ENCODE measurements around the gene SRGAP2C. TPM values are rescaled to one million over a fixed set of nuclear protein-coding genes. Genes with fewer than 3 reads are reported as not detected.
"Not testable (repeated sequence)": the region's sequence is repeated elsewhere in the genome, so short reads cannot be mapped to it uniquely, and the experiment has no call there.

Gene SRGAP2C
- polyA plus RNA-seq, 1 donor (not counting 4 experiments of a cell fraction or from before 2014, with no cell fraction given): 4.5 TPM

- H2AFZ ChIP-seq (ENCODE audit: control insufficient read depth, low read length); H3K9me1 ChIP-seq (ENCODE audit: control insufficient read depth, extremely low read depth, insufficient read depth, low read length); H3K9me3 ChIP-seq (ENCODE audit: control insufficient read depth, low read depth, low read length); H3K36me3 ChIP-seq (ENCODE audit: control insufficient read depth in 2 of 2, extremely low read depth in 1 of 2, insufficient read depth in 2 of 2, low read length in 2 of 2); FAIRE-seq; H3K4me1 ChIP-seq (ENCODE audit: control insufficient read depth, extremely low read depth, insufficient read depth, low read length); H3K27ac ChIP-seq (ENCODE audit: control insufficient read depth, insufficient read depth, low read length); dilution Hi-C loops (cut with MboI; ENCODE audit: extremely low pct_ligation_motif_present, low sequenced_read_pairs); H3K27me3 ChIP-seq (ENCODE audit: control insufficient read depth, extremely low read depth, insufficient read depth, low read length); H3K79me2 ChIP-seq (ENCODE audit: control insufficient read depth, insufficient read depth, low read length); H4K20me1 ChIP-seq (ENCODE audit: control insufficient read depth, extremely low read depth, insufficient read depth, low read length); H3K9ac ChIP-seq (ENCODE audit: control insufficient read depth, extremely low read depth, insufficient read depth, low read length); DNase-seq (ENCODE audit: low read depth, low spot score); H3K4me2 ChIP-seq (ENCODE audit: control insufficient read depth, extremely low read depth, insufficient read depth, low read depth, low read length); H3K4me3 ChIP-seq (ENCODE audit: control insufficient read depth in 2 of 3, extremely low read depth in 1 of 3, insufficient read depth in 2 of 3, low read depth in 1 of 3, low read length in 3 of 3): not testable (repeated sequence)
Observed at GRCh38 chr1:121226295-121226904, 41.6 kb downstream of the SRGAP2C start.

GRCh38 chr1:121226925-121227324 is 42.1 kb downstream of the SRGAP2C start:
- H3K4me3 ChIP-seq (ENCODE audit: control insufficient read depth in 2 of 3, extremely low read depth in 1 of 3, insufficient read depth in 2 of 3, low read depth in 1 of 3, low read length in 3 of 3); H3K27ac ChIP-seq (ENCODE audit: control insufficient read depth, insufficient read depth, low read length); H3K9me3 ChIP-seq (ENCODE audit: control insufficient read depth, low read depth, low read length); H3K9me1 ChIP-seq (ENCODE audit: control insufficient read depth, extremely low read depth, insufficient read depth, low read length); H2AFZ ChIP-seq (ENCODE audit: control insufficient read depth, low read length); DNase-seq (ENCODE audit: low read depth, low spot score); H3K79me2 ChIP-seq (ENCODE audit: control insufficient read depth, insufficient read depth, low read length); H3K4me1 ChIP-seq (ENCODE audit: control insufficient read depth, extremely low read depth, insufficient read depth, low read length); H3K9ac ChIP-seq (ENCODE audit: control insufficient read depth, extremely low read depth, insufficient read depth, low read length); H3K4me2 ChIP-seq (ENCODE audit: control insufficient read depth, extremely low read depth, insufficient read depth, low read depth, low read length); H4K20me1 ChIP-seq (ENCODE audit: control insufficient read depth, extremely low read depth, insufficient read depth, low read length); dilution Hi-C loops (cut with MboI; ENCODE audit: extremely low pct_ligation_motif_present, low sequenced_read_pairs); H3K36me3 ChIP-seq (ENCODE audit: control insufficient read depth in 2 of 2, extremely low read depth in 1 of 2, insufficient read depth in 2 of 2, low read length in 2 of 2); H3K27me3 ChIP-seq (ENCODE audit: control insufficient read depth, extremely low read depth, insufficient read depth, low read length); FAIRE-seq: not testable (repeated sequence)

- dilution Hi-C loops (cut with MboI; ENCODE audit: extremely low pct_ligation_motif_present, low sequenced_read_pairs); H3K9me1 ChIP-seq (ENCODE audit: control insufficient read depth, extremely low read depth, insufficient read depth, low read length): not testable (repeated sequence)
Observed at GRCh38 chr1:121227544-121228330, 43.0 kb downstream of the SRGAP2C start.

DNA sequence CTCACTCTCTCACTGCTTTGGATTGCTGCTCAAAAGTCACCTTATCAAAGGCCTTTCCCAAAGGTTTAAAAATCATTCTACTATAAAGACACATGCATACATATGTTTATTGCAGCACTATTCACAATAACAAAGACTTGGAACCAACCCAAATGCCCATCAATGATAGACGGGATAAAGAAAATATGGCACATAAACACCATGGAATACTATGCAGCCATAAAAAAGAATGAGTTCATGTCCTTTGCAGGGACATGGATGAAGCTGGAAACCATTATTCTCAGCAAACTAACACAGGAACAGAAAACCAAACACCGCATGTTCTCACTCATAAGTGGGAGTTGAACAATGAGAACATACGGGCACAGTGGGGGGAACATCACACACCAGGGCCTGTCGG is 45.9 kb downstream of the SRGAP2C start:
- H3K9ac ChIP-seq (ENCODE audit: control insufficient read depth, extremely low read depth, insufficient read depth, low read length); H4K20me1 ChIP-seq (ENCODE audit: control insufficient read depth, extremely low read depth, insufficient read depth, low read length); DNase-seq (ENCODE audit: low read depth, low spot score); dilution Hi-C loops (cut with MboI; ENCODE audit: extremely low pct_ligation_motif_present, low sequenced_read_pairs); H3K27ac ChIP-seq (ENCODE audit: control insufficient read depth, insufficient read depth, low read length); H3K9me3 ChIP-seq (ENCODE audit: control insufficient read depth, low read depth, low read length); H2AFZ ChIP-seq (ENCODE audit: control insufficient read depth, low read length); H3K4me1 ChIP-seq (ENCODE audit: control insufficient read depth, extremely low read depth, insufficient read depth, low read length); H3K4me2 ChIP-seq (ENCODE audit: control insufficient read depth, extremely low read depth, insufficient read depth, low read depth, low read length); H3K4me3 ChIP-seq (ENCODE audit: control insufficient read depth in 2 of 3, extremely low read depth in 1 of 3, insufficient read depth in 2 of 3, low read depth in 1 of 3, low read length in 3 of 3); H3K79me2 ChIP-seq (ENCODE audit: control insufficient read depth, insufficient read depth, low read length); H3K9me1 ChIP-seq (ENCODE audit: control insufficient read depth, extremely low read depth, insufficient read depth, low read length); H3K27me3 ChIP-seq (ENCODE audit: control insufficient read depth, extremely low read depth, insufficient read depth, low read length); H3K36me3 ChIP-seq (ENCODE audit: control insufficient read depth in 2 of 2, extremely low read depth in 1 of 2, insufficient read depth in 2 of 2, low read length in 2 of 2); FAIRE-seq: not testable (repeated sequence)

More at GRCh38 chr1:121227544-121228330, 43.0 kb downstream of the SRGAP2C start:
- not testable (repeated sequence) for H3K36me3 ChIP-seq (ENCODE audit: control insufficient read depth in 2 of 2, extremely low read depth in 1 of 2, insufficient read depth in 2 of 2, low read length in 2 of 2); H3K4me2 ChIP-seq (ENCODE audit: control insufficient read depth, extremely low read depth, insufficient read depth, low read depth, low read length); H3K27me3 ChIP-seq (ENCODE audit: control insufficient read depth, extremely low read depth, insufficient read depth, low read length); H3K9me3 ChIP-seq (ENCODE audit: control insufficient read depth, low read depth, low read length); H3K4me3 ChIP-seq (ENCODE audit: control insufficient read depth in 2 of 3, extremely low read depth in 1 of 3, insufficient read depth in 2 of 3, low read depth in 1 of 3, low read length in 3 of 3); H2AFZ ChIP-seq (ENCODE audit: control insufficient read depth, low read length); H3K27ac ChIP-seq (ENCODE audit: control insufficient read depth, insufficient read depth, low read length); H3K79me2 ChIP-seq (ENCODE audit: control insufficient read depth, insufficient read depth, low read length); FAIRE-seq; H3K9ac ChIP-seq (ENCODE audit: control insufficient read depth, extremely low read depth, insufficient read depth, low read length); H4K20me1 ChIP-seq (ENCODE audit: control insufficient read depth, extremely low read depth, insufficient read depth, low read length); DNase-seq (ENCODE audit: low read depth, low spot score); H3K4me1 ChIP-seq (ENCODE audit: control insufficient read depth, extremely low read depth, insufficient read depth, low read length)
